ENCODE data around the gene ARIH2. TPM values are rescaled to one million over a fixed set of nuclear protein-coding genes. Genes with fewer than 3 reads are reported as not detected.

Gene ARIH2
- total and polyA plus RNA-seq, 2 of the 8 experiments (the other 6 are each of a cell fraction or from before 2014, with no cell fraction given) = 72.9 to 136 TPM

DNA sequence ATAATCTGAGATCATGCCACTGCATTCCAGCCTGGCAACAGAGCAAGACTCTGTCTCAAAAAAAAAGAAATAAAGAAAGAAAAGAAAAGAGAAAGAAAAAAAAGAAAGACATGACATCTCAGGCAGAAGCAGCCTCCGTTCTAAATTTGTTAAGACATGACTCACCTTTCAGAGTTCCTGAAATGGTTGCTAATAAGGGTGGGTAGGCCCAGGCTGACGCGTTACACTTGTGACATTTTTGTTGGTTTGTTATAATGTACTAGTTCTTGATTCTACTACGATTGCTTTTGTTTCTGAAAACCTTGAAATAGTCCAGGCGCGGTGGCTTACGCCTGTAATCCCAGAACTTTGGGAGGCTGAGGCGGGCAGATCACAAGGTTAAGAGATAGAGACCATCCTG lies 41.0 kb upstream of the ARIH2 start (continued):
- no peak for TF ChIP-seq CHD7 (IDR thresholded peaks at IDR 0.05; ENCODE audit: insufficient replicate concordance, low read length)
- no peak for TF ChIP-seq TAF1 (IDR thresholded peaks at IDR 0.05; ENCODE audit: low read depth, low read length)
- no peak for TF ChIP-seq RXRA (IDR thresholded peaks at IDR 0.05; ENCODE audit: insufficient read depth, low read depth, low read length)
- TF ChIP-seq CBX5 (IDR thresholded peaks at IDR 0.05; ENCODE audit: low read depth, low read length) = no peak
- TF ChIP-seq TEAD4 (IDR thresholded peaks at IDR 0.05; ENCODE audit: low read depth, low read length) = no peak
- no peak for TF ChIP-seq CHD1 (IDR thresholded peaks at IDR 0.05; ENCODE audit: low read depth, low read length)
- no peak for TF ChIP-seq RBBP5 (IDR thresholded peaks at IDR 0.05; ENCODE audit: borderline replicate concordance, low read depth, low read length)
- TF ChIP-seq YY1 (IDR thresholded peaks at IDR 0.05; ENCODE audit: low read depth, low read length) = no peak
- TF ChIP-seq RAD21 (IDR thresholded peaks at IDR 0.05 in 1 of 2, conservative IDR thresholded peaks at IDR 0.05 in 1 of 2; ENCODE audit: low read depth in 2 of 2, low read length in 2 of 2) = no peak
- no peak for TF ChIP-seq JUN (IDR thresholded peaks at IDR 0.05; ENCODE audit: low read depth, low read length)
- no peak for TF ChIP-seq SRF (IDR thresholded peaks at IDR 0.05; ENCODE audit: low read depth, low read length)

All from H1 (cell line).